Activated T-cell treated with anti-CD3 and anti-CD28 coated beads, Interleukin-2, amount 50 U/mL, for 72 hours (primary cell): ENCODE measurements around the gene PAQR6. TPM values are rescaled to one million over a fixed set of nuclear protein-coding genes. Genes with fewer than 3 reads are reported as not detected.
"Not testable (repeated sequence)": the region's sequence is repeated elsewhere in the genome, so short reads cannot be mapped to it uniquely, and the experiment has no call there.

Experiments
- ATAC-seq, 2 donors: fragments of 150-1000 bp; cut with Tn5 transposase; replicated peaks in 1 of 2; 2 replicates each; pipeline ENCODE4 v1.10.0; 2021; ENCODE audit warnings: moderate library complexity in 2 of 2, mild to moderate bottlenecking in 1 of 2
- DNase-seq, 2 donors: peaks; one replicate each; pipeline ENCODE4 v3.0.0; 2021 to 2022; ENCODE audit warnings: mixed read lengths in 1 of 2
- H3K27ac Mint-ChIP-seq: one replicate; pipeline ENCODE4 v1.8.0; 2022; ENCODE audit warnings: mild to moderate bottlenecking, moderate library complexity, mixed read lengths
- H3K27me3 Mint-ChIP-seq: one replicate; pipeline ENCODE4 v1.8.0; 2022; ENCODE audit warnings: low read depth, mixed read lengths
- H3K36me3 Mint-ChIP-seq, 2 donors: one replicate each; pipeline ENCODE4 v1.8.0; 2022; ENCODE audit warnings: mixed read lengths in 2 of 2, mild to moderate bottlenecking in 1 of 2; ENCODE audit not compliant: insufficient read depth in 2 of 2
- H3K4me1 Mint-ChIP-seq: one replicate; pipeline ENCODE4 v1.8.0; 2022; ENCODE audit warnings: low read depth, mixed read lengths
- H3K4me3 Mint-ChIP-seq, 2 donors: one replicate each; pipeline ENCODE4 v1.8.0; 2022; ENCODE audit warnings: mild to moderate bottlenecking in 2 of 2, mixed read lengths in 2 of 2, moderate library complexity in 2 of 2
- H3K9me3 Mint-ChIP-seq, 2 donors: one replicate each; pipeline ENCODE4 v1.8.0; 2022; ENCODE audit warnings: mixed read lengths in 2 of 2
- total RNA-seq, 2 donors: library from RNA; stranded (reverse); gene quantifications; one replicate each; pipeline ENCODE4 v1.2.3, GENCODE V29; 2022

Gene PAQR6
- total RNA-seq, 2 donors from 2014 or later = 9.6 to 10.4 TPM

- not testable (repeated sequence) for H3K9me3 Mint-ChIP-seq, ATAC-seq
Observed at GRCh38 chr1:156216361-156217086, 31.3 kb downstream of the PAQR6 start.

GRCh38 chr1:156214024-156214748 is 33.7 kb downstream of the PAQR6 start:
- ATAC-seq (peak in 1 of 2 donors; percentile 46), DNase-seq (peak; percentile 46 to 71)
- peaks cover 52% of the 10 kb centered on the region for H3K4me1 Mint-ChIP-seq
- H3K36me3 Mint-ChIP-seq = peaks cover 12 to 39% of the 10 kb centered on the region in 2 donors
- H3K27ac Mint-ChIP-seq = peak overlapping the region; percentile 92
- no peaks in the 10 kb centered on the region for H3K27me3 Mint-ChIP-seq
- peaks cover 0 to under 1% of the 10 kb centered on the region in 2 donors for H3K9me3 Mint-ChIP-seq
- H3K4me3 Mint-ChIP-seq = peak overlapping the region; percentile 84 to 87

More at GRCh38 chr1:156216361-156217086, 31.3 kb downstream of the PAQR6 start:
- H3K27ac Mint-ChIP-seq, DNase-seq, H3K27me3 Mint-ChIP-seq: not testable (repeated sequence)
- Mint-ChIP-seq H3K4me1 (peaks cover 72% of the 10 kb centered on the region), H3K36me3 (peaks cover 24 to 54% of the 10 kb centered on the region in 2 donors), H3K4me3 (peak overlapping the region in 1 of 2 donors; percentile 47)

GRCh38 chr1:156213644-156213966 is 34.3 kb downstream of the PAQR6 start:
- H3K36me3 Mint-ChIP-seq = peaks cover 13 to 41% of the 10 kb centered on the region in 2 donors

GRCh38 chr1:156212833-156213643 is 34.8 kb downstream of the PAQR6 start, which contains the start of gene PMF1:
Gene PMF1 (plus strand): TSS chr1:156213007. CDS start chr1:156213016, 9 bp downstream.
- Mint-ChIP-seq H3K27me3 (no peaks in the 10 kb centered on the region), H3K4me1 (peaks cover 53% of the 10 kb centered on the region), H3K27ac (peak within 1 kb of the TSS; percentile 96), H3K9me3 (no peaks in the 10 kb centered on the region), H3K4me3 (peak within 1 kb of the TSS; percentile 84 to 97), H3K36me3 (peaks cover 15 to 40% of the 10 kb centered on the region in 2 donors)
- peak; percentile 97 for DNase-seq
- ATAC-seq = peak; percentile 86 to 91

More at GRCh38 chr1:156213644-156213966, 34.3 kb downstream of the PAQR6 start:
- no peaks in the 10 kb centered on the region for H3K27me3 Mint-ChIP-seq
- peak overlapping the region; percentile 84 to 97 for H3K4me3 Mint-ChIP-seq
- peak overlapping the region; percentile 96 for H3K27ac Mint-ChIP-seq
- DNase-seq (no peak), ATAC-seq (peak in 1 of 2 donors; percentile 2)
- H3K9me3 Mint-ChIP-seq = no peaks in the 10 kb centered on the region
- peaks cover 55% of the 10 kb centered on the region for H3K4me1 Mint-ChIP-seq

GRCh38 chr1:156212130-156212529 is 35.7 kb downstream of the PAQR6 start:
- Mint-ChIP-seq H3K9me3 (no peaks in the 10 kb centered on the region), H3K4me3 (peak overlapping the region; percentile 84 to 97), H3K36me3 (peaks cover 17 to 42% of the 10 kb centered on the region in 2 donors), H3K27ac (peak overlapping the region; percentile 96), H3K4me1 (peaks cover 52% of the 10 kb centered on the region), H3K27me3 (no peaks in the 10 kb centered on the region)
- no peak for DNase-seq
- no peak for ATAC-seq

GRCh38 chr1:156211243-156211642 is 36.6 kb downstream of the PAQR6 start:
- Mint-ChIP-seq H3K27me3 (no peaks in the 10 kb centered on the region), H3K27ac (peak overlapping the region; percentile 9), H3K4me3 (no peak overlapping the region), H3K4me1 (peaks cover 48% of the 10 kb centered on the region), H3K9me3 (no peaks in the 10 kb centered on the region), H3K36me3 (peaks cover 17 to 42% of the 10 kb centered on the region in 2 donors)
- ATAC-seq = no peak
- DNase-seq = no peak

- Mint-ChIP-seq H3K27ac (no peak overlapping the region), H3K4me3 (no peak overlapping the region), H3K4me1 (peaks cover 42% of the 10 kb centered on the region), H3K9me3 (no peaks in the 10 kb centered on the region), H3K36me3 (peaks cover 18 to 35% of the 10 kb centered on the region in 2 donors), H3K27me3 (no peaks in the 10 kb centered on the region)
- ATAC-seq (no peak), DNase-seq (no peak)
Observed at GRCh38 chr1:156204686-156205085, 43.2 kb downstream of the PAQR6 start.

- ATAC-seq (no peak), DNase-seq (no peak)
- Mint-ChIP-seq H3K27me3 (no peaks in the 10 kb centered on the region), H3K4me1 (peaks cover 31% of the 10 kb centered on the region), H3K4me3 (peak overlapping the region in 1 of 2 donors; percentile 56), H3K9me3 (no peaks in the 10 kb centered on the region), H3K36me3 (peaks cover 21 to 34% of the 10 kb centered on the region in 2 donors), H3K27ac (no peak overlapping the region)
Observed at GRCh38 chr1:156203331-156203730, 44.5 kb downstream of the PAQR6 start.

- H3K27ac Mint-ChIP-seq = peak overlapping the region; percentile 89
- no peak for DNase-seq
Observed at GRCh38 chr1:156200044-156200443, 47.8 kb downstream of the PAQR6 start.

GRCh38 chr1:156198831-156199349 is 49.0 kb downstream of the PAQR6 start:
- ATAC-seq (peak; percentile 86 to 88), DNase-seq (peak; percentile 68 to 71)
- H3K27ac Mint-ChIP-seq = peak overlapping the region; percentile 95
- no peaks in the 10 kb centered on the region for H3K9me3 Mint-ChIP-seq
- H3K36me3 Mint-ChIP-seq = peaks cover 25 to 36% of the 10 kb centered on the region in 2 donors
- peaks cover 3% of the 10 kb centered on the region for H3K4me1 Mint-ChIP-seq
- no peak overlapping the region for H3K4me3 Mint-ChIP-seq
- H3K27me3 Mint-ChIP-seq = no peaks in the 10 kb centered on the region

More at GRCh38 chr1:156200044-156200443, 47.8 kb downstream of the PAQR6 start:
- Mint-ChIP-seq H3K4me3 (no peak overlapping the region), H3K9me3 (no peaks in the 10 kb centered on the region), H3K27me3 (no peaks in the 10 kb centered on the region), H3K36me3 (peaks cover 20 to 32% of the 10 kb centered on the region in 2 donors), H3K4me1 (peaks cover 13% of the 10 kb centered on the region)
- peak; percentile 27 to 52 for ATAC-seq

- peak overlapping the region; percentile 66 for H3K27ac Mint-ChIP-seq
- DNase-seq = no peak
- ATAC-seq = no peak
- no peaks in the 10 kb centered on the region for H3K9me3 Mint-ChIP-seq
- H3K27me3 Mint-ChIP-seq = no peaks in the 10 kb centered on the region
- no peaks in the 10 kb centered on the region for H3K4me1 Mint-ChIP-seq
- peaks cover 26 to 46% of the 10 kb centered on the region in 2 donors for H3K36me3 Mint-ChIP-seq
- H3K4me3 Mint-ChIP-seq = peak overlapping the region in 1 of 2 donors; percentile 93
Observed at GRCh38 chr1:156196445-156196844, 51.4 kb downstream of the PAQR6 start.

GRCh38 chr1:156195853-156196252 is 52.0 kb downstream of the PAQR6 start:
- DNase-seq (no peak), ATAC-seq (no peak)
- Mint-ChIP-seq H3K9me3 (no peaks in the 10 kb centered on the region), H3K4me3 (peak overlapping the region in 1 of 2 donors; percentile 93), H3K4me1 (no peaks in the 10 kb centered on the region), H3K27ac (peak overlapping the region; percentile 66), H3K36me3 (peaks cover 26 to 46% of the 10 kb centered on the region in 2 donors), H3K27me3 (no peaks in the 10 kb centered on the region)
